Mesenteric fat pad (tissue), 1 donor: ENCODE data around the gene ZNF117. TPM values are rescaled to one million over a fixed set of nuclear protein-coding genes. Genes with fewer than 3 reads are reported as not detected.
"Not testable (repeated sequence)": the region's sequence is repeated elsewhere in the genome, so short reads cannot be mapped to it uniquely, and the experiment has no call there.

Experiments
- DNase-seq: peaks from one replicate; pipeline ENCODE4 v3.0.0-alpha.2; 2020; ENCODE audit warnings: low spot score
- total RNA-seq: library from RNA; stranded (reverse); fragmentation: NEBNext Ultra II Directional; extraction: Animal tissue kit (Norgen Biotek cat#: 25700); gene quantifications from one replicate; pipeline ENCODE4 v1.2.1, GENCODE V29; 2021
- donor health status: DM: yes; HTN: yes; CAD: no.

ZNF117 gene
- total RNA-seq, 1 donor from 2014 or later, result 58.1 TPM

GRCh38 chr7:64997164-64997908 is 6.5 kb upstream of the ZNF117 start:
- DNase-seq, result no peak

- no peak for DNase-seq
These were observed 5.5 kb upstream of the ZNF117 start for GRCh38 chr7:64996305-64996704.

DNA sequence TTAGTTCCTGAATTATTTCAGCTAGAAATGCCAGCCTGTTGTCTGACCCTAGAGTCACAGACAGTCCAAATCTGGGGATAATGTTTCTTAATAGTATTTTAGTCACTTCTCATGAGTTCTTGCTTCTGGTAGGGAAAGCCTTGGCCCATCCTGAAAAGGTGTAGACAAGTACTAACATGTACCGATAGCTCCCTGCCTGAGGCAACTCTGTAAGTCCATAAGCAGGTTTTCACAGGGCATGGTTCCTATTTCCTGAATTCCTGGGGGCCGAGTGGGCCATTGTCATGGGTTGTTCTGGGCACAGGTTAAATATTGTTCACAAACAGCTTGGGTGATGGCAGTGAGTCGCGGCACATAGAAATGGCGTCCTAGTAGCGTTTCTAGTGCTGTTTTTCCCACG is 3.1 kb upstream of the ZNF117 start:
- DNase-seq, result no peak

DNA sequence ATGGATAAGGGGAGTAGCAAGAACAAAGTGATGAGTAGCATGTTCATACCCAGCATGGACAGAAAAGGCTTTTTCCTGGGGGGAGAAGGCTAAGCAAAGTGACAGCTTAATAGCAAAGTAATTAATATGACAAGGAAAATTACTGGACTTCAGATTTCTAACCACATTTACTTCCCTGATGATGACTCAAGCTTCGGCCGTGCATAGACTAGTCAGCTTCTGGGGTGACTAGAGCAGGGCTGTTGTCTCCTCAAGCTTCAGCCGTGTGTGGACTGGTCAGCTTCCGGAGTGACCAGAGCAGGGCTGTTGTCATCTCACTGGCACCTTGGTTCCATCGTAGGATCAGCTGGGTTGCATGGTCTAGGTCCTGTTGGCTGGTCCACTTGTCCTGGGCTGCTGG is 2.1 kb upstream of the ZNF117 start:
- no peak for DNase-seq

DNA sequence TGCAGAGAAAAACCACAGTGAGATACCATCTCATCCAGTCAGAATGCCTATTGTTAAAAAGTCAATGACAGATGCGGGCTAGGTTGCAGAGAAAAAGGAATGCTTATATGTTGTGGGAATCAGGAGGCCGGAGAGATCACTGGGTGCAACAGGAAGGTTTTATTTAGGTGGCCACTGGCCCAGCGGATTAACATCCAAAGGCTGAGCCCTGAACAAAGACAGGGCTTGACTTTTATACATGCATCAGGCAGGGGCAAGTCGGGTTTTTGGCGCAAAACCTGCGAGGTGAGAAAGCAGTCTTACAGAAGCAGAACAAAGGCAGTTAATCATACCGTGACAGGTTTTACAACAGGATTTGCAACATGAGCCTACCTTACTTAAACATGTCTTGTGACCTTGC is 620 bp downstream of the ZNF117 start:
- no peak for DNase-seq

DNA sequence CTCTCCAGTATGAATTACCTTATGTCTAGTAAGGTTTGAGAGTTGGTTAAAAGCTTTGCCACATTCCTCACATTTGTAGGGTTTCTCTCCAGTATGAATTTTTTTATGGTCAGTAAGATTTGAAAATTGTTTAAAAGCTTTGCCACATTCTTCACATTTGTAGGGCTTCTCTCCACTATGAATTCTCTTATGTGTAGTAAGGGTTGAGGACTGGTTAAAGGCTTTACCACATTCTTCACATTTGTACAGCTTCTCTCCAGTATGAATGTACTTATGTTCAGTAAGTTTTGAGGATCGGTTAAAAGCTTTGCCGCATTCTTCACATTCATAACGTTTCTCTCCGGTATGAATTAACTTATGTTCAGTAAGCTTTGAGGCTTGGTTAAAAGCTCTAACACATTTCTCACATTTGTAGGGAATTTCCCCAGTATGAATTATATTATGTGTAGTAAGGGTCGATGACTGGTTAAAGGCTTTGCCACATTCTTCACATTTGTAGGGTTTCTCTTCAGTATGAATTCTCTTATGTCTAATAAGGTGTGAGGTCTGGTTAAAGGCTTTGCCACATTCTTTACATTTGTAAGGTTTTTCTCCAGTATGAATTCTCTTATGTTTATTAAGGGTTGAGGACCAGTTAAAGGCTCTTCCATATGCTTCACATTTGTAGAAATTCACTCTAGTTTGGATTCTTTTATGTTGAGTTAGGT is 12.2 kb downstream of the ZNF117 start:
- no peak for DNase-seq

DNA sequence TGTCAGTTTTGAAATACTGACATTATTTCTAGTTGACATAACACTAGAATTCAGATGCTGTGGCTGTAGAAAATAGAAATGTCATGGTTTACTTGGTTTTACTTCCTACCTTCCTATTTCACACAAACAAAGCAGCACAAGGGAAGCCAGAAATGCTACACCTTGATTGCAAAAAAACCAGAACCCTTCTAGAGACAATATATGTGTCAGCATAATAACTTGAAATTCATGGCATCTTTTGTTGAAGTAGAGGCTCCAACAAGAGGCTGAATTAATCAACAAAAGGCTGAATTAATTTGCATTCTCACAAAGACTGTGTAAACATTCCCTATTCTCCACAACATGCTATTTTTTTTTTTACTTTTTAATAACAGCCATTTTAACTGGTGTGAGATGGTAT is 25.2 kb downstream of the ZNF117 start:
- DNase-seq, result no peak

- no peak for DNase-seq
These were observed 31.6 kb downstream of the ZNF117 start for GRCh38 chr7:64959072-64959747.

DNA sequence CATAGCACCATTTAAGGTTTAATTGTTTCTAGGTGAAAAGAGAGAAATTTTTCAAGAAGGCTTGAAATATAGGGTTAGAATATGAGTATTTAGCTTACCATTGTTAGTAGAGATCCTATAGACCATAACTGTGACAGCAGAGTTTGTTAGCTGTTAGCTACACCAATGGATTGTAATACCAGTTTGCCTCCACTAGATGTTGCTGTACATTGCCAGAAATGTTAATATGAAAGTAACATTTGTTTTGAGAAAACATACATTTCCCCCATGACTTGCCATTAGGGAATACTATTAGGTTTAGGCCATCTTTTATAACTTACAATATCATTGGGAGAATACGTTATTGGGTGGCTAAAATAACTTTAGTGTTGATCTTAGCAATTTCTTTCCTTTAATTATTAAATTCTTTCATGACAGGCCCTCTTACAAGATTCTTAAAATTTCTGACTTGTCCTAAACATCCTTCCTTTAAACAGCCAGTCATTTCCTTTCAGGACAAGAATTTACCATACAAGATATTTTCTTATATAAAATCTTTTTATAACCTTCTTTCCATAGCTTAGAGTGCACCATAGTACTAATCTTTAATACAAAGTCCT is 39.5 kb downstream of the ZNF117 start:
- DNase-seq, result no peak

- DNase-seq, result not testable (repeated sequence)
These were observed 40.2 kb downstream of the ZNF117 start for GRCh38 chr7:64950673-64951072.

DNA sequence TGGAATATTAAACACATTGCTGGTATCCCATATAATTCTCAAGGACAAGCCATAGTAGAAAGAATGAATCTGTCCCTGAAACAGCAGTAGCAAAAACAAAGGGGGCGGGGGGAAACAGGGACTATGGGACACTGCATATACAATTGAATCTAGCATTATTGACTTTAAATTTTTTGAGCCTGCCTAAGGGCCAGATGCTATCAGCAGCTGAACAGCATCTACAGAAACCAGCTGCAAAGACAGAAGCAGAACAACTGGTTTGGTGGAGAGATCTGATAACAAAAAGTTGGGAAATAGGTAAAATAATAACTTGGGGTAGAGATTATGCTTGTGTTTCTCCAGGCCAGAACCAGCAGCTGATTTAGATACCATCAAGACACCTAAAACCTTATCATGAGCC is 42.1 kb downstream of the ZNF117 start:
- DNase-seq, result not testable (repeated sequence)

DNA sequence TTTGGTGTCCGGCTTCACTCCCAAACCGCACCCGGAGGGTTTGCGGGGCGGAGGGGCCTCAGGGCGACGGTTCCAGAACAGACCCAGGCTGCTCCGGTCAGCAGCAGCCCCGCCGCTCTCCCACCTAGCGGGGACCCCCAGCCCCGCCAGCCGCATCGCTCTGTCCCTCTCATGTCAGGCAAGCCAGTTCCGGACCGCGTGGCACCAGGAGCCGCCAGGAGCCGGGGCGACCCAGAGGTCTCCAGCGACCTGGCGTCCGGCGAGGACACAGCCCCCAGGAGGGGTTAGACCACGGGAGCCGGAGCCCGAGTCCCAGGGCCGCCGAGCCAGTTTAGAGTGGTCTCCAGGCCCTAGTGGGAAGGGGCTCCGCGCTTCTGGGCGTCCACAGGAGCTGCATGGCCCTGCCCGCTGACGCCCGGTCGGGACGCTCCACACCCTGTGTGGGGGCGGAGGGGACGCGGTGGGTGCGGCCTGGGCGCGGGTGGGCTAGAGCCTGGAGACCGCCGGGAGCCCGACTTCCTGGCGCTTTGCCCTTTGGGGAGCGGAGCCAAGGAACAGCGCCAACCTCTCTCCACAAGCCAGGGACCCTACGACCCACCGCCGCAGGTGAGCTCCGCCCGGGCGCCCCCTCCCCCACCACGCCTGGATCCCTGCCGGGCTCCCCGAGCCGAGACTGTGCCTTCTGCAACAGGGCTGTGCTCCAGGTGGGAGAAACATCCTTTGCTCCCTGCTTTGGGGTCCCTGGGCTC is 43.4 kb downstream of the ZNF117 start:
- DNase-seq, result no peak

DNA sequence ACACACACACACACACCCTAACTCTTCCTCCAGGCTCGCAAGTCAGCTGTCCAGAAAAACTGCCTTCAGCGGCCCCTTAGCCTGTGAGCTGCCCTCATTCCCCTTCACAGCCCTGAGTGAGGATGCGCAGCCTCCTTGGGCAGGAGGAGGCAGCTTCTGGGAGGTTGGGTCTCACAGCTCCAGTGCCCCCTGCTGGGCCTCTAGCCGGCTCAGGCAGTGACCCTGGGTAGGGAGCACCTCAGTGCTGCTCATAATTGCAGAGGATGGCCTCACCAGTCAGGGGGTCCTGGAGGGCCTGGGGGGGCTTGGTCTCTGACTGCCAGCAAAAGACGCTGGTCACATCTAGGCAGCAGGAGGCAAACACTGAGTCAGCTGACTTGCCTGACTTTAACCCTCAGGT is 44.1 kb downstream of the ZNF117 start:
- DNase-seq, result no peak

- no peak for DNase-seq
These were observed 45.2 kb downstream of the ZNF117 start for GRCh38 chr7:64945503-64946175.

- not testable (repeated sequence) for DNase-seq
These were observed 46.0 kb downstream of the ZNF117 start for GRCh38 chr7:64944667-64945502.

- not testable (repeated sequence) for DNase-seq
These were observed 50.8 kb downstream of the ZNF117 start for GRCh38 chr7:64940021-64940420.

DNA sequence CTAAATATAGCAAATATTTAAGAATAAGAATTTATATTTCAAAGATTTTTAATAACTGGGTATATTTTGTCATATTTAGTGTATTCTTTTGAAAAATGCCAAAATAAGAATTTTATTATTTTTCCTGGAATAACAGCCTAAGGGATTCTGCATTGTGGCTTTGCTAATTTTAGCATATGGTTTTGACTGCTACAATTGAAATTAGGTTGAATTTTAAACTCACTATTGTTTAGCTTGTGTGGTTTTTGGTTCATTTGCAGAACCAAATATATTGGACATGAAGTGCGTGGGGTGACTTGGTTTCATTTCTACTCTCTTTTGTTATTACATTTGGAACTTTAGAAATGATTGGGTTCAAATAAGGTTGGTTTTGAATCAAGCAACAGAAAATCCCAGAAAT is 52.3 kb downstream of the ZNF117 start:
- no peak for DNase-seq

GRCh38 chr7:64934478-64934877 is 56.4 kb downstream of the ZNF117 start:
- DNase-seq, result no peak
